SK-N-SH treated with all-trans-retinoic acid at 6 μM for 48 hours (cell line): ENCODE results near the gene ATL2.

Experiments
- GLIS3 ChIP-seq: fragments of 250-450 bp; sonication (Bioruptor Pico); IDR thresholded peaks from 2 replicates; pipeline ENCODE4 v1.5.0; 2020; ENCODE audit warnings: mild to moderate bottlenecking, moderate library complexity
- OSR1 ChIP-seq: fragments of 250-450 bp; sonication (Bioruptor Pico); IDR thresholded peaks from 2 replicates; pipeline ENCODE4 v1.8.0; 2022; ENCODE audit warnings: moderate library complexity, mild to moderate bottlenecking, inconsistent platforms
- ZNF70 ChIP-seq: fragments of 450-650 bp; formaldehyde crosslinking; IDR thresholded peaks from 2 replicates; pipeline ENCODE4 v1.5.0; 2020; ENCODE audit warnings: mild to moderate bottlenecking, moderate library complexity
- TF ChIP-seq, protein P1 (sequence below): fragments of 250-450 bp; sonication (Bioruptor Pico); IDR thresholded peaks from 2 replicates; pipeline ENCODE4 v1.5.0; 2020; ENCODE audit warnings: mild to moderate bottlenecking, moderate library complexity
- TF ChIP-seq, protein P2 (sequence below): fragments of 250-450 bp; sonication (Bioruptor Pico); IDR thresholded peaks from 2 replicates; pipeline ENCODE4 v1.5.1; 2020; ENCODE audit warnings: low read depth, mild to moderate bottlenecking, moderate library complexity

DNA sequence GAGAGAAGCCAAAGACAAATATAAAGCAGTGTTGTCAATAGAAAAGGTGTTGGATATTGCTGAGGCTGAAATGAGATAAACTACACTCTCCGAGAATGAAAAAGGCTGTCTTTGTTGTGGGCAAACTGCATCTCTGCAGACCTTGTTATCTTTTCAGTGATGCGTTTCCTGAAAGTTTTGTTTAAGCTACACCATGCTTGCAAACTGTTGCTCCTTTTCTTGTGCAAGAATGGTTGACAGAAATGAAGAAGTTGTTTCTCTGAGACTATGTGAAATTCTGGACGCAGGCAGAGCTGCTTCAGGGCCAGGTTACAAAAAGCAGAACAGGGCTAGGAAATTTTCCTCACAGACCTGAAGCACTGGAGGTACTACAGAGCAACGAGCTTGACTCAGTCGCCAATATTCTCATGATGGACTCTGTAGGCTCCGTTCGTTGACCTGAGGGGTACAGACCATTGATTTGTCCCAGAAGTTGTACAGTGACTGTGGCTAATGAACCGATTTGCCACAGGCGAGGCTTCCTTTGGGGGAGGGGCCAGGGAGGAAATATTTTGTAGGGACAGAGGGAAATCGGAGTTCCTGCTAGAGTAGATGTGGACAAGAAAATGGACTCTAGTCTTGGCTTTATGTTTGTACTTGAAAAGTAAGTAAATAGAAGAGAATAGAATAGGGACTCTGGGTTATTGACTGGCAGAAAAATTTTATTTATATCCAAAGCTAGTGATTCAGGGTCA lies 3.5 kb upstream of the ATL2 start:
- no peak for TF ChIP-seq GLIS3 (CRISPR knock-in tag)
- TF ChIP-seq ZNF70 (CRISPR knock-in tag) = no peak
- TF ChIP-seq, protein P1, sequence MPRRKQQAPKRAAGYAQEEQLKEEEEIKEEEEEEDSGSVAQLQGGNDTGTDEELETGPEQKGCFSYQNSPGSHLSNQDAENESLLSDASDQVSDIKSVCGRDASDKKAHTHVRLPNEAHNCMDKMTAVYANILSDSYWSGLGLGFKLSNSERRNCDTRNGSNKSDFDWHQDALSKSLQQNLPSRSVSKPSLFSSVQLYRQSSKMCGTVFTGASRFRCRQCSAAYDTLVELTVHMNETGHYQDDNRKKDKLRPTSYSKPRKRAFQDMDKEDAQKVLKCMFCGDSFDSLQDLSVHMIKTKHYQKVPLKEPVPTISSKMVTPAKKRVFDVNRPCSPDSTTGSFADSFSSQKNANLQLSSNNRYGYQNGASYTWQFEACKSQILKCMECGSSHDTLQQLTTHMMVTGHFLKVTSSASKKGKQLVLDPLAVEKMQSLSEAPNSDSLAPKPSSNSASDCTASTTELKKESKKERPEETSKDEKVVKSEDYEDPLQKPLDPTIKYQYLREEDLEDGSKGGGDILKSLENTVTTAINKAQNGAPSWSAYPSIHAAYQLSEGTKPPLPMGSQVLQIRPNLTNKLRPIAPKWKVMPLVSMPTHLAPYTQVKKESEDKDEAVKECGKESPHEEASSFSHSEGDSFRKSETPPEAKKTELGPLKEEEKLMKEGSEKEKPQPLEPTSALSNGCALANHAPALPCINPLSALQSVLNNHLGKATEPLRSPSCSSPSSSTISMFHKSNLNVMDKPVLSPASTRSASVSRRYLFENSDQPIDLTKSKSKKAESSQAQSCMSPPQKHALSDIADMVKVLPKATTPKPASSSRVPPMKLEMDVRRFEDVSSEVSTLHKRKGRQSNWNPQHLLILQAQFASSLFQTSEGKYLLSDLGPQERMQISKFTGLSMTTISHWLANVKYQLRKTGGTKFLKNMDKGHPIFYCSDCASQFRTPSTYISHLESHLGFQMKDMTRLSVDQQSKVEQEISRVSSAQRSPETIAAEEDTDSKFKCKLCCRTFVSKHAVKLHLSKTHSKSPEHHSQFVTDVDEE (CRISPR knock-in tag) = no peak
- TF ChIP-seq, protein P2, sequence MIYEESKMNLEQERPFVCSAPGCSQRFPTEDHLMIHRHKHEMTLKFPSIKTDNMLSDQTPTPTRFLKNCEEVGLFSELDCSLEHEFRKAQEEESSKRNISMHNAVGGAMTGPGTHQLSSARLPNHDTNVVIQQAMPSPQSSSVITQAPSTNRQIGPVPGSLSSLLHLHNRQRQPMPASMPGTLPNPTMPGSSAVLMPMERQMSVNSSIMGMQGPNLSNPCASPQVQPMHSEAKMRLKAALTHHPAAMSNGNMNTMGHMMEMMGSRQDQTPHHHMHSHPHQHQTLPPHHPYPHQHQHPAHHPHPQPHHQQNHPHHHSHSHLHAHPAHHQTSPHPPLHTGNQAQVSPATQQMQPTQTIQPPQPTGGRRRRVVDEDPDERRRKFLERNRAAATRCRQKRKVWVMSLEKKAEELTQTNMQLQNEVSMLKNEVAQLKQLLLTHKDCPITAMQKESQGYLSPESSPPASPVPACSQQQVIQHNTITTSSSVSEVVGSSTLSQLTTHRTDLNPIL (CRISPR knock-in tag) = no peak
- no peak for TF ChIP-seq OSR1 (CRISPR knock-in tag)
